Ascending aorta (tissue), 2 donors: ENCODE measurements around the gene ZNF284. TPM values are rescaled to one million over a fixed set of nuclear protein-coding genes. Genes with fewer than 3 reads are reported as not detected.
A peak's percentile ranks its signal among the peaks of the same experiment; 100 is the strongest.

ENCODE experiments used
- DNase-seq, 2 donors: peaks; one replicate each; pipeline ENCODE4 v3.0.0-alpha.2; 2019; ENCODE audit warnings: low spot score in 2 of 2
- H3K27ac ChIP-seq, 2 donors: fragments of 200-600 bp; sonication (generic); one replicate each; pipeline ENCODE4 v1.5.1; 2016 to 2017; ENCODE audit warnings: mild to moderate bottlenecking in 1 of 2
- H3K27me3 ChIP-seq: fragments of 200-600 bp; sonication (generic); one replicate; pipeline ENCODE4 v1.5.1; 2017
- H3K36me3 ChIP-seq, 2 donors: fragments of 200-600 bp; sonication (generic); one replicate each; pipeline ENCODE4 v1.5.1; 2016
- H3K4me1 ChIP-seq, 2 donors: fragments of 200-600 bp; sonication (generic); one replicate each; pipeline ENCODE4 v1.5.1; 2016 to 2017; ENCODE audit warnings: mild to moderate bottlenecking in 1 of 2
- H3K4me3 ChIP-seq, 2 donors: fragments of 200-600 bp; sonication (generic); one replicate each; pipeline ENCODE4 v1.5.1; 2016 to 2017; ENCODE audit warnings: mild to moderate bottlenecking in 1 of 2
- H3K9me3 ChIP-seq, 2 donors: fragments of 200-600 bp; sonication (generic); one replicate each; pipeline ENCODE4 v1.5.1; 2016
- CTCF ChIP-seq, 3 experiments: fragments of 200-600 bp in 2 of 3; fragments of 450-650 bp in 1 of 3; sonication (generic) in 2 of 3; IDR thresholded peaks; one replicate each; pipeline ENCODE4 v1.5.1; 2016 to 2019; ENCODE audit warnings: antibody characterized with exemption in 3 of 3, mild to moderate bottlenecking in 1 of 3, moderate library complexity in 1 of 3
- intact Hi-C: fragments of 100-400 bp; cut with DNase I; formaldehyde crosslinking; loops from one replicate; pipeline ENCODE4 v1.15.1; 2023
- total RNA-seq: library from RNA; depleted of rRNA; stranded (reverse); fragments of >200 nt; gene quantifications from one replicate; pipeline ENCODE4 v1.1.0, GENCODE V29; 2016

Gene ZNF284
- total RNA-seq, 1 donor from 2014 or later = 0.21 TPM

GRCh38 chr19:44061038-44061437 is 10.9 kb upstream of the ZNF284 start:
- peaks cover 69 to 95% of the 10 kb centered on the region in 2 donors for H3K36me3 ChIP-seq
- no peak overlapping the region for H3K27ac ChIP-seq
- TF ChIP-seq CTCF (IDR thresholded peaks at IDR 0.05) = no peak
- intact Hi-C loops = no loop called here
- H3K27me3 ChIP-seq = no peaks in the 10 kb centered on the region
- no peak for DNase-seq
- peaks cover 14 to 68% of the 10 kb centered on the region in 2 donors for H3K9me3 ChIP-seq
- H3K4me1 ChIP-seq = no peaks in the 10 kb centered on the region
- H3K4me3 ChIP-seq = no peak overlapping the region

DNA sequence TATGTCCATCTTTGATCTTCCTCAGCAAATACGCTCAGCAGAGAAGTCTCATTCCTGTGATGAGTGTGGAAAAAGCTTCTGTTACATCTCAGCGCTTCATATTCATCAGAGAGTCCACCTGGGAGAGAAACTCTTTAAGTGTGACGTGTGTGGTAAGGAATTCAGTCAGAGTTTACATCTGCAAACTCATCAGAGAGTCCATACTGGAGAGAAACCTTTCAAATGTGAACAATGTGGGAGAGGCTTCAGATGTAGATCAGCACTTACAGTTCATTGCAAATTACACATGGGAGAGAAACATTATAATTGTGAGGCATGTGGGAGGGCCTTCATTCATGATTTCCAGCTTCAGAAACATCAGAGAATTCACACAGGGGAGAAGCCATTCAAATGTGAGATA is 5.7 kb upstream of the ZNF284 start:
- Histone ChIP-seq H3K9me3 (peaks cover 25 to 75% of the 10 kb centered on the region in 2 donors), H3K27me3 (no peaks in the 10 kb centered on the region), H3K4me3 (no peak overlapping the region), H3K4me1 (no peaks in the 10 kb centered on the region), H3K27ac (no peak overlapping the region), H3K36me3 (peaks cover 58 to 62% of the 10 kb centered on the region in 2 donors)
- no peak for TF ChIP-seq CTCF (IDR thresholded peaks at IDR 0.05)
- intact Hi-C loops = no loop called here
- DNase-seq = no peak

- H3K4me1 ChIP-seq = peaks cover 0 to 9% of the 10 kb centered on the region in 2 donors
- H3K9me3 ChIP-seq = peaks cover 25 to 46% of the 10 kb centered on the region in 2 donors
- no peaks in the 10 kb centered on the region for H3K27me3 ChIP-seq
- H3K36me3 ChIP-seq = peaks cover 27 to 31% of the 10 kb centered on the region in 2 donors
- no peak for DNase-seq
- H3K4me3 ChIP-seq = no peak overlapping the region
- intact Hi-C loops = no loop called here
- no peak overlapping the region for H3K27ac ChIP-seq
- no peak for TF ChIP-seq CTCF (IDR thresholded peaks at IDR 0.05)
These were observed 2.5 kb upstream of the ZNF284 start for GRCh38 chr19:44069415-44069814.

GRCh38 chr19:44072543-44073401 is 813 bp downstream of the ZNF284 start:
- peaks cover 0 to 16% of the 10 kb centered on the region in 2 donors for H3K36me3 ChIP-seq
- no peaks in the 10 kb centered on the region for H3K27me3 ChIP-seq
- peak overlapping the region; percentile 44 to 79 for H3K4me3 ChIP-seq
- DNase-seq = no peak
- TF ChIP-seq CTCF (IDR thresholded peaks at IDR 0.05) = no peak
- peak overlapping the region in 1 of 2 donors; percentile 48 for H3K27ac ChIP-seq
- H3K9me3 ChIP-seq = peaks cover under 1 to 13% of the 10 kb centered on the region in 2 donors
- peaks cover 0 to 9% of the 10 kb centered on the region in 2 donors for H3K4me1 ChIP-seq
- intact Hi-C loops = loop anchor here (1.0 to 5.0 kb wide), 3 partner anchors 21 to 70 kb away; partner anchors contain the start of genes ZNF224 and ZNF230

GRCh38 chr19:44076325-44076724 is 4.4 kb downstream of the ZNF284 start:
- peaks cover 0 to 9% of the 10 kb centered on the region in 2 donors for H3K4me1 ChIP-seq
- no peak overlapping the region for H3K4me3 ChIP-seq
- H3K36me3 ChIP-seq = peaks cover 22 to 46% of the 10 kb centered on the region in 2 donors
- no peaks in the 10 kb centered on the region for H3K9me3 ChIP-seq
- H3K27me3 ChIP-seq = no peaks in the 10 kb centered on the region
- no peak overlapping the region for H3K27ac ChIP-seq
- no peak for DNase-seq
- intact Hi-C loops = no loop called here
- no peak for TF ChIP-seq CTCF (IDR thresholded peaks at IDR 0.05)
